Muscle of back (tissue), 11 donors: ENCODE data around the gene ANXA2R. TPM values are rescaled to one million over a fixed set of nuclear protein-coding genes. Genes with fewer than 3 reads are reported as not detected.
"Not testable (repeated sequence)": the region's sequence is repeated elsewhere in the genome, so short reads cannot be mapped to it uniquely, and the experiment has no call there.

Experiments
- DNase-seq, 3 donors: peaks; one replicate each; pipeline versions ENCODE4 v3.0.0 to v3.0.0-alpha.2; 2013
- polyA plus RNA-seq, 10 donors: library from polyadenylated mRNA; unstranded; fragments of 120-200 nt; gene quantifications; one replicate each; pipeline ENCODE4 v1.2.1, GENCODE V29; 2013; ENCODE audit not compliant: insufficient read length in 10 of 10

ANXA2R gene
- polyA plus RNA-seq, 10 donors: 0.64 to 2.5 (median 1.0) TPM

DNA sequence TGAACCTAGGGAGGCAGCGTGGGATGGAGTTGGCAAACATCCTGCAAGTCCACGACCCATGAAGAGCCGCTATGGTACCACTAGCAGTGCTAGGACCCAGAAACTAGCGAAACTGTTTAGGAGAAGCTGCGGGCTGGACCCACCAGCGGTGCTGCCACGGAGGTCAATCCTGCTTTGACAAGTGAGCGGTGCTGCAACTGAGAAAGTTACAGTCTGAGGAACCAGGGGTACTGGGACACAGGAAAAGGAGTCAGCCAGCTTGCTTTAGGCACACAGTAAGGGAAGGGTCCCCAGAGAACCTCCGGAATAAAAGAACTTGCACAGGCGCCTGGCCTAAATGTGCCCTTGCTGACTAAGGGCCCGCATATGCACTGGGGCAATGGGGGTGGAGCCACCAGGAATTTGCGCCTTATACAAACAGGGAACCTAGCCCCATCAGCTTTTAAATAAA is 23.6 kb upstream of the ANXA2R start:
- DNase-seq: peak in 1 of 3 donors; percentile 29

DNA sequence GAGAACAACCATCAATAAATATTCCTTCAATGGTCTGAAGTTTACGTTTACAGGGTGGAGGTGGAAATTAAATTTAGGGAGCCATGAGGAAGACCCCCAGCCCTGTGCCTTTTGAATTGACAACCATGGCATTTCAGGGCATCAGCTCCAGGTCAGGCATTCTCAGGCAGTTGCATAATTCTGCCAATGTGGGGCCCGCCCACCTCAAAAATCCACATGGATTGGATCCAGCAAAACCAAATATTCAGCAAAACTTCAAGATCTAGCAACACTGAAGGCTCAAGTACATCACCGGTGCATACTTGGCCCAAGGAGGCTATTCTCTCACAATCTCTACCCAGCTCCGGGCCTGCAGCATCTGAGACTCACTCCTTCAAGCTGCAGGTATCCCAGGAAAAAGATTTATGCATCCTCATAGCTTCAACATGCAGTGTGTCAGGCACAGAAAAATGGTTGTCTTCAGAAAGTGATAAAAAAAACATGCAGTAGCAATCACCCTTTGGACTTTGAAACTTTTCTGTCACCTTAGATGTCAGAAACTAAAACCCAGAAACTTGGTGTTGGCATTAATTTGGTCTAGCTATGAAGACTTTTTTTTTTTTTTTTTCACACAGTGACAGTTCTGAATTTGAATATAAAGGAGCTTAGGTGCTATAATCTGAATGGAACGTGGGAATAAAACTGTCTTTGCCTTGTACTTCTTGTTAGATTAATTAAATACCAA is 21.4 kb upstream of the ANXA2R start:
- no peak for DNase-seq

DNA sequence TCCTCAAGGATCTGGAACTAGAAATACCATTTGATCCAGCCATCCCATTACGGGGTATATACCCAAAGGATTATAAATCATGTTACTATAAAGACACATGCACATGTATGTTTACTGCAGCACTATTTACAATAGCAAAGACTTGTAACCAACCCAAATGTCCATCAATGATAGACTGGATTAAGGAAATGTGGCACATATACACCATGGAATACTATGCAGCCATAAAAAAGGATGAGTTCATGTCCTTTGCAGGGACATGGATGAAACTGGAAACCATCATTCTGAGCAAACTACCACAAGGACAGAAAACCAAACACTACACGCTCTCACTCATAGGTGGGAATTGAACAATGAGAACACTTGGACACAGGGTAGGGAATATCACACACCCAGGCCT is 19.9 kb upstream of the ANXA2R start:
- DNase-seq: not testable (repeated sequence)

DNA sequence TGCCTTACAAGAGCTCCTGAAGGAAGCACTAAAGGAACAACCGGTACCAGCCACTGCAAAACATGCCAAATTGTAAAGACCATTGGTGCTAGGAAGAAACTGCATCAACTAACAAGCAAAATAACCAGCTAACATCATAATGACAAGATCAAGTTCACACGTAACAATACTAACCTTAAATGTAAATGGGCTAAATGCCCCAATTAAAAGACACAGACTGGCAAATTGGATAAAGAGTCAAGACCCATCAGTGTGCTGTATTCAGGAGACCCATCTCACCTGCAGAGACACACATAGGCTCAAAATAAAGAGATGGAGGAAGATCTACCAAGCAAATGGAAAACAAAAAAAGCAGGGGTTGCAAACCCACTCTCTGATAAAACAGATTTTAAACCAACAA is 15.0 kb upstream of the ANXA2R start:
- not testable (repeated sequence) for DNase-seq

DNA sequence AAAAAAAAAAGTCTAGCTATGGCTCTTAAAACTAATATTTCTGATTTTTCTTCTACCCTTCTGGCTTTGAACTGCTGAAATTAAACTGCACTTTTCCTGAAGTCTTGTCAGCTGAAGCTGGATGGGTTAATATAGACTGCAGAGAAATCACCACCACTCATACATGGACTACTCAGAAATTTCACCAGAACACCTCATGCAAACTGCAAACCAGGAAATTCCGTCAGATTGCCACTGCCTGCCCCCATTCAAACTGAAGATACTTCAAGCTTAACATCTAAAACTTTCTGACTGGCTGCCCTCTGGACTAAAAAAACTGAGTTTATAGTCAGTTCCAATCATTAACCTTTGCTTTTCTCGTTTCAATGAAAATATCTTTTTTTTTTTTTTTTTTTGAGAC is 11.6 kb upstream of the ANXA2R start:
- DNase-seq: no peak

DNA sequence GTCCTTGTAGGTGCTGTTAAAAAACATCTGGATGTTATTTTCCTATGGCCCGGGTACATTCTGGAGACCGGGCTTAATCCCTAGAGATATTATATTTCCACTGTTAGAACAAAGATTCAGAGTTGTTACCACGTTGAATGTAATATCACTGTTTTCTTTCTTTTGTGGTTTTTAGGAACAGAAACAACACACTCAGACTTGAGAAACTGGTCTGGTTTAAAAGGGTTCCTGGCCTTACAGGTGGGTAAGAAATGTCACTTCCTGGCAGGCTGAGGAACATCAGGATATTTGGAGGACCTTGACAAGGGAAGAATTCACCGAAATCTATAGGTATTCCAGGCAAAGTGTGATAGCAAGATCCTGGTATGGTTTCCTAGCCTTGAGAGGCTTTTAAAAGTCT is 10.3 kb upstream of the ANXA2R start:
- DNase-seq: no peak

DNA sequence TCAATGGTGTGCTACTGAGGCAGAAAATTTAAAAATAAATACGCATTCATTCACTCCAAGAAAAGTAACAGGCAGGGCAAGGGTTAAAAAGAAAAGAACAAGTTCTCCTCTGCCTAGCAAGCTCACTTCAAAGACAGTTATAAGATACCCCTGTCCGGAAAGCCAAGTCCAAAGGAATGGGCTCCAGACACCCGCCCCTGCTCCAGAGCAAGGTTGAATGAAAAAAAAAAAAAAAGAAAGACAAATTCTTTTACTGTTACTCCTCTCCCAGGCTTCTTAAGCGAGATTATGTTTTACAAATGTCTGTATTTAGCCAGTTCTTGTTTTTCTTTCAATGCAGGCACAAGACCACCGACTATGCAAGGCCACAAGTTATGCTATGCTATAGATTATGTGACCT is 9.1 kb upstream of the ANXA2R start:
- no peak for DNase-seq

DNA sequence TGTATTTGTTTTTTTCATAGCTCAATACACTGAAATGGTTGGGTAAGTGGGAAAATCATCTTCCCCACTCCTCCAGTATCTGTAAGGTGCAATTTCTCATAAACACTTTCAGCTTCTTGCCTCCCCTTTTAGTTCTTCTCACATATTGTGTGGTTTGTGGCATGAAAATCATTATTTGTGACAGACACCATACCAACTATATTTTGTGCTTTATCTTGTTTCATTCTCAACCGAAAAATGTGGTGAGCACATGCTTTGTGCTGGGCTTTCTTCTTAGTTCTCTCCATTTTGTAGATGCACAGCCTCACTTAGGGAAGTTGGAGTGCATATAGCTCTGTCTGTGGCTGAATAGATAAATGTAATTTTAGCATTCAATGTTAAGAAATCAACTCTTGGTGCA is 6.4 kb upstream of the ANXA2R start:
- DNase-seq: no peak

DNA sequence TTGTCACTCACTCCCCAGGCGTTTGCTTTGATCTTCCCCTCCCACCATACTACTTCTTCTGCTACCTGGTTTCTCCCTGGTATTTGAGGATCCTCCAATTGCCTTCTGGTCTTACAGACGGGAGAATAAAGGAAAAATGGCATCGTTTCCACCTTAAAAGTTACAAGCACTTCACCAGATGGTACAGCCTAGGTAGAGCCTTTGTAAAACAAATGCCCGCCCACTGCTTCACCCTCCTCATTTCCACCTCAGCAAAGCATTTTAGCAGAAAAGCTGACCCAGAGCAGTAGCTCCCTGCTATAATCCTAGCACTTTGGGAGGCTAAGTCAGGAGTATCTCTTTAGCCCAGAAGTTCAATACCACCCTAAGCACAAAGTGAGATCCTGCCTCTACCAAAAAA is 5.1 kb upstream of the ANXA2R start:
- DNase-seq: no peak

DNA sequence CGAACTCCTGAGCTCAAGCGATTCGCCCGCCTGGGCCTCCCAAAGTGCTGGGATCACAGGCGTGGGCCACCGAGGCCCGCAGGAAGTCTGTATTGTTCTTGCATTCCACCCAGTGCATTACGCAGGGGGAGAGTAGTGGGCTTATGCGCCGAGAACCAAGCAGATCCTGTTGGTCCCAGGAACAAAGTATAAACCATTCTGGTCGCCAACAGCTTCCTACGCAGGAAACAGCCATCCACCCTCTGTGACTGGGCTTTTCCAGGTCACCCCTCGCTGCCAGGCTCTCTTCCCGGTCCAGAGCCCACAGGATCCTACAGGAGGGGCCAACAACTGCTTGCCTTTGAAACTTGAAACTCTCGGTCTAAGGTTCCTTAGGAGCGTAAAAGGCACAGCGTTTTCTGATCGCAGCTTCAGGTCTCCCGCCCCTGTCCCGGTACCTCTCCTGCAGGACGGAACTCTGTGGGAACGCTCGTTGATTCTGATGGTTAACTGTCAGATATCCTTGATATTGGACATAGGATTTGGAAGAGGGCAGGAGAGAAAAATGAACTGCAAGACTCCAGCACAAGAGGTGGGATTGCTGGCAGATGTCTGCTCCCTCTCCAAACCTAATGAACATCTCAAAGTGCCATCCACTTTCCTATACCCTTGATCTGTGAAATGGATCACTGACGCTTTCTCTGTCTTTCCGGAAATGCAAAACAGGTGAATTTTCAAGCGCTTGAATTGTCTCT is 4.2 kb upstream of the ANXA2R start:
- DNase-seq: peak in 1 of 3 donors; percentile 54

DNA sequence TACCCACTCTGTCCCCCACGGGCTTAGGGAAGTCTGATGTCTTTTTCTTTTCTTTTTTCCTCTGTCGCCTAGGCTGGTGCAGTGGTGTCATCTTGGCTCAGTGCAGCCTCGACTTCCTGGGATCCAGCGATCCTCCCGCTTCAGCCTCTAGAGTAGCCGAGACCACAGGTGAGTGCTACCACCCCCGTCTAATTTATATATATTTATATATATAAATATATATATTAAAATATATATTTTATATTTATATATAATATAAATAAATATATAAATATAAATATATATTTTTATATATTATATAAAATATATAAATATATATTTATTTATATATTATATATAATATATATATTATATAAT is 3.3 kb upstream of the ANXA2R start:
- DNase-seq: no peak

DNA sequence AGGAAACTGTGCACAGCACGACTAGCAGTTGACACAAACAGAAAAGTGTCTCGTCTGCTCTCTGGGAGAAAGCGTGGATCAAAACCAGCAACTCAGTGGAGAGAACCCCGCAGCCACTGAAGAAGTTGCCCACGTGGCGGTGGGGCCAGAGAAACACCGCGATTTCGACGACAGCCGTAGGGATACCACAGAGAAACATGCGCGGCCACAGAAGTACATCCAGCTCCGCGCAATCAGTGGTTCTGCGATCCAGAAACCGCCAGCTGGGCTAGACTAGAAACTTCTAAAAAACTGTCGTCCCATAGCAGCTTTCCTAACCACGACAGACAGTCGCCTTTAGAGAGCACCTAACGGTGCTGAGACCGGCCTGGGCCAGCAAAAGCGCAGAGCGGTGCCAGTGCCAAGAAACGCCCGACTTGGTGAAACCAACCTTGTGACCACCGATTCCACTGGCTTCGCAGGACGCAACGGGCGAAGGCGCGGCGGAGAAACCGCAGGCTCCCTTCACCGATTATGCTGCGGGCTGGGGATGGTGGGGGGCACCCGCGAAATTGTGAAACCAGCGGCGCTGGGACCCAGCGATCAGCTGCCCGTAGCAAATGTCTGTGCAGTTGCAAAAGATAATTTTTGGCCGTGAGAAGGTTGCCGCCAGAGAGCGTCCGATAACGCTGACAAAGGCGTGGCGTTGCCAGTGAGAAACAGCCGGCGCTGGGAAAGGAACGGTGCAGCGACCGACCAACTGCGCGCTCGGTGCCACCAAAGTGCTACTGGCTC is 2.7 kb upstream of the ANXA2R start:
- DNase-seq: peak in 2 of 3 donors; percentile 67 to 72

DNA sequence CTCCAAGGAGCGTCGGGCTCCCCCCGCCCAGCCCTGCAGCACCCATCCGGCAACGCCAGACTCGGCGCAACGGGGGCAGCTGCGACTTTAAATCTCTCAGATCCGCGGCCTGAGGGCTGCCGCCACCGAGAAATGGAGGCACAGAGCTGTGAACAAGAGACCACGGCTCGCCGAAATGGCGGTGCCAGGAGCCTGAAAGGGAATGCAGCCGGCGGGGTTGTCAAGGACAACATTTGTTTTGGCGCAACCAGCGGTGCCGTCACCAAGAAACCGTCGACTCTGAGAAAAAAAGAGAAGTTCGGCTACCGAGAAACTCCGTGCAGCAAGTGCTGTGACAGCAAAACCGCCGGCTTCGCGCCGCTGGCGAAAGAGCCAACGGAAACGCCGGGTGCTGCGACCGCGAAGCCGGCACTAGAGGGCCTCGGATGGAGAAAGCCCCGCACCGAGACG is 2.1 kb upstream of the ANXA2R start:
- DNase-seq: peak in 2 of 3 donors; percentile 76 to 92

DNA sequence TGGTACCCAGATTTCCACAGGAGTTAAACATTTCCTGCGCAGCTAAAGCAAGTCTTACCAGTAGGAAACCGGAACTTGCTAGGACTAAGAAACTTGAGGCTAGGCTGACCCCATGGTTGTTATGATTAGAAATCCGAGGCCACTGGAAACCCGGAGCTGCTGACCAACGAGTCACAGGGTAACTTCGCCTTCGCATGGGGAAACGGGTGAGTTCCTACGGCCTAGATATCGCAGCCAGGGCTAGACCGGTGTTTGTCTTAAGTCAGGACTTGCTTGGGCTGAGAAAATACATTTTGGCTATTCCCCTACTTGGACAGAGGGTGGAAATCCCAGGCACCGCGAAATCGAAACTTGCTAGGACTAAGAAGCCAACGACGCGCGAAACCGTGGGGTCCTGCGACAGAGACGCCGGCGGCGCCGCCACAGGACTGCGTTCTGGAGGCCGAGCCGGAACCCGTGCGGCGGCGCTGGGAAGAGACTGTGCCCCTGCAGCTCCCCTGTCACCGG is 1.6 kb upstream of the ANXA2R start:
- peak; percentile 61 to 91 (median 72) for DNase-seq

DNA sequence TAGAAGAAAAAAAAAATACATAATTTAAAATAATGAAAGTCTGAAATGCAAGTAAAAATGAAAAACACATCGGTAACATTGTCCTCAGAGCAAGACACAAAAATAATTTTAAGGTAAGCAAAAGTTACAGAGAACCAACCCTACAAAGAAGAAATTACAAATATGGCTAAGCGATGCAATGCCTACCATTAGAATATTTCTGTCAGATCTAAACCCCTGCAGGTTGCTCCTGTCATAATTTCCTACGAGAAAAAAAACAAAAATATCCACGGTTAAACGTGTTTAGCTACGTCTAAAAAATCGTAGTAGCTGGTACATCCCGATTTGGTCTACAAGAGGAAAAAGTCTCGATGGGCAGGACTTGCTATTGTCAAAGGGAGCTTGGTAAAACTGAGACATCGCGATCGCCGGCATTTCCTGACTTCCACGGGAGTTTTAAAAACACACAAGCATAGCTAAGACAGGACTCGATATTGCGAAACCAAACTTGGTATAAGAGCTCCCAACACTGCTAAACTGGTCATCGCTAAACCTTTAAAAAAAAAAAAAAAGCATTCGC is 1.1 kb upstream of the ANXA2R start:
- DNase-seq: no peak

DNA sequence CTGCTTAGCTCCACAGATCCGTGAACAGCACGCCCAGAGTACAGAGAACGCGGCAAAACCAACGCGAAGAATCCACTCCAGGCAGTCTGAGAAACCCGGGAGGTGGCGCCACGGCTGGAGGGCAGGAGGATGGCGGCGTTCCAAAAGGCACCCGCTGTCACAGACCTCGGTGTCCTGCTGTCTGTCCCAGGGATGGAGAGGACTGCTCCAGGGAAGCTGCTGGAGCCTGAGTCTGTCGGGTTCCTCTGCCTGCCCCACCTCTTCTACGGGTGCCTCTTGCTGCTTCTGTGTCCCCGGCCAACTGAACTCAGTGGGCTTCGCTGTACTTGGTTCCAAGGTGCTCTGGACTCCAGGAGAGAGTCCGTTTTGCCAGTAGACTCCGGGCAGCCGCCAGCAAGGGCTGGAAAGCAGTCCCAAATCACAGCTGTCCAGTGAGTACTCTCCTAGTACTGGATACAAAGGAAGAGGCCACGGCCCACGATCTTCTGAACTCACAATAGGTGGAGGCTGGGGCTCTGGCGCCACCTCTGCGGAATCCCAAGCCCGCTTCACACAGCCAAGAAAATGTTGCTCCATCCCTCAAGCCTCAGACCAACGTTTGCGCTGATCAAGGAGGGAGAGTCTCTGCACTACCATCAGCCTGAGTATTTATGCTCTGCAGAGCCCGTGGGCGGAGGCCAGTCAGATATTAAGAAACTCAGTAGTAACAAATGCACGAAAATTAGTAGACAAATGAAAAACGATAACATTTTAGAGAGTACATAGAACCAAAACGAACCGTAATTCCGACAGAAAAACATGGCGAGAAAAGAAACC is 440 bp downstream of the ANXA2R start:
- peak; percentile 34 to 79 (median 66) for DNase-seq

DNA sequence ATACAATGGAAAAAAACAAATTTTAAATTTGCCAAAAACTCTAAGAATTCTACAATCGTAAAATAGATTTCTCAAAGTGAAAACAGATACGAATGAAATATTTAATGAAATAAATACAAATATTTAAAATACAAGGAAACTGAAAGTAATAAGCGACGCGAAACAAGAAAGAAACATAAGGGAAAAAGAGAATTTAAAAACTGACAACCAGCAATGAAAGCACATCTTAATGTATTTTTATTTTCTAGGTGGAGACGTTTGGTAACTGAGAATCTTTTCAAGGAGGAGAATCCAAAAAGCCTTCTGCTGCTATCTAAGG is 1.0 kb downstream of the ANXA2R start:
- DNase-seq: no peak

DNA sequence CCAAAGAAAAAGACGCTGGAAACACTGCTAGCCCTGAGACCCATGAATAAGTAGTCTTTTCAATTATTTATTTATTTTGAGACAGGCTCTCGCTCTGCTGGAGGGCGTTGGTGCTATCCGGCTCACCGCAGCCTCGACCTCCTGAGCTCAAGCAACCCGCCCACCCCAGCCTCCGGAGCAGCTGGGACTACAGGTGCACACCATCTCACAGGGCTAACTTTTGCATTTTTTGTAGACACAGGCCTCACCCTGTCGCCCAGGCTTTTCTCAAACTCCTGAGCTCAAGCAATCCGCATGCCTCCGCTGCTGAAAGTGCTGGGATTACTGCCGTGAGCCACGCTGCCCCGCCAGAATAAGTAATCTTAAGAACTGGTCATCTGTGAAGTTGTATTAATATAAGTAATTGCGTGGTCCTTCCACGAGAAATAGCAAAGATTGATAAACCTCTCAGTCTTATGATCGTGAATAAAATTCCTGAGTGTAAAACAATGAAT is 1.6 kb downstream of the ANXA2R start:
- no peak for DNase-seq

DNA sequence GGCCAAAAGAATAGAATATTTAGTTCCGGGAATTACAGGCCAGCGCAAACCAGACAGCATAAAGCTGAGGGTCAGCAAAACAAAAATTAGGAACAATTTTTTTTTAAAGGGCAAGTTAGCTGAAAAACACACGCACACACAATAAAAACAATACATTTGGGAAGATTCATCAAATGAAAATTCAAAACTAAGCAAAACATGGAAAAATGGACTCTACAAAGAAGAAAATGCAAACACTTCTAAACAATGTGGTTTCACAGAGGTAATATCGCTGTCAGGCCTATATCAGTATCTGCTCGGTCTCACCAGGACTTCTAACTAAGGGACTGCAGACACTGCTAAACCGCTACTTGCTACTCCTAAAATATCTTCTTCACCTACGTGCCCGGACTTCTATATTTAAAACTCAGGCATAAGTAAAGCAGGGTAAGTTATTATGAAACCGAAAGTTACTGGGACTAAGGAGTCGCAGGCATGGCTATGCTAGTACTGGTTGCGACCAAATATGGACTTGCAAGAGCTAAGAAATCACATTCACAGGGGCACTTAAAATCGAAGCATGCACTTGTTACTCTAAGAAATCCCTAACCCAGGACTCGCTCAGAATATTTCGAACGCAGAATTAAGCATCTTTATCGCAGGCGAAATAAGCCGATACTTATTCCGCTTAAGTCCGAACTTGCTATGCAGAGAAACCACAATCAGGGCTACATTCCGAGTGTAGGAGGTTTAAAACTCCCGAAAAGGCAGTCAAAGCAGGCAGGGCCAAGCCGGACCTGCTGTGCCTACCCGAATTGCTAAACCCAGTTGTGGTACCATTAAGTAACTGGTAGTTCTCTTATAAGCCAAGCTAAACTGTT is 2.3 kb downstream of the ANXA2R start:
- peak; percentile 55 to 87 (median 71) for DNase-seq
